Panc1 (cell line): ENCODE data around the gene PHF2. TPM values are rescaled to one million over a fixed set of nuclear protein-coding genes. Genes with fewer than 3 reads are reported as not detected.

Experiments used
- microRNA-seq: library from miRNA; unstranded; fragments of <30 nt; microRNA quantifications from one replicate; pipeline ENCODE4 v1.1.0, GENCODE V29; 2020; ENCODE audit not compliant: unreplicated experiment
- total RNA-seq: library from RNA; stranded (reverse); gene quantifications from one replicate; pipeline ENCODE4 v1.2.1, GENCODE V29; 2021; ENCODE audit not compliant: unreplicated experiment

PHF2 gene
- total RNA-seq, 1 experiment from 2014 or later = 16.6 TPM

Small RNA genes lying within 50 kb of the gene (microRNA-seq; reads per million reads assigned to microRNA genes)
- gene MIR548AU = not detected

Other genes with a start within 250 kb of the PHF2 start
- gene FAM120A, start 124.9 kb upstream of the PHF2 start, total RNA-seq = 70.5 TPM
- gene FAM120AOS, start 123.0 kb upstream of the PHF2 start, total RNA-seq = 36.0 TPM